Tibial artery (tissue), 4 donors: ENCODE measurements around the gene ABL1.
"Not testable (repeated sequence)": the region's sequence is repeated elsewhere in the genome, so short reads cannot be mapped to it uniquely, and the experiment has no call there.

Experiments used
- DNase-seq, 2 donors: peaks; one replicate each; pipeline ENCODE4 v3.0.0-alpha.2; 2019
- H3K27ac ChIP-seq, 2 donors: fragments of 200-600 bp; sonication (generic) in 1 of 2; 1 replicate in 1 of 2; 2 replicates in 1 of 2; pipeline ENCODE4 v1.5.1; 2018 to 2019; ENCODE audit warnings: mild to moderate bottlenecking in 1 of 2
- H3K27me3 ChIP-seq, 2 donors: fragments of 200-600 bp; sonication (generic) in 1 of 2; one replicate each; pipeline versions ENCODE4 v1.5.1 to v1.6.0; 2016 to 2019
- H3K36me3 ChIP-seq, 3 donors: fragments of 200-600 bp; sonication (generic) in 2 of 3; one replicate each; pipeline ENCODE4 v1.5.1; 2016 to 2019; ENCODE audit warnings: mild to moderate bottlenecking in 2 of 3
- H3K4me1 ChIP-seq, 4 donors: fragments of 200-600 bp; sonication (generic) in 2 of 4; 1 replicate in 3 of 4; 2 replicates in 1 of 4; pipeline ENCODE4 v1.5.1; 2016 to 2019
- H3K4me3 ChIP-seq, 2 donors: fragments of 200-600 bp; sonication (generic) in 1 of 2; 1 replicate in 1 of 2; 2 replicates in 1 of 2; pipeline ENCODE4 v1.5.1; 2018 to 2019; ENCODE audit warnings: mild to moderate bottlenecking in 2 of 2
- H3K9me3 ChIP-seq, 3 donors: fragments of 200-600 bp; sonication (generic) in 1 of 3; one replicate each; pipeline ENCODE4 v1.5.1; 2016 to 2019
- intact Hi-C: fragments of 100-400 bp; cut with DNase I; formaldehyde crosslinking; loops from one replicate; pipeline ENCODE4 v1.15.0; 2023; ENCODE audit warnings: low total_unique reads
- TF ChIP-seq, protein P1 (sequence below), 2 experiments: fragments of 200-600 bp in 1 of 2; fragments of 450-650 bp in 1 of 2; IDR thresholded peaks; one replicate each; pipeline ENCODE4 v1.5.1; 2017 to 2019; ENCODE audit warnings: antibody characterized with exemption in 2 of 2, mild to moderate bottlenecking in 1 of 2, moderate library complexity in 1 of 2

Gene ABL1

DNA sequence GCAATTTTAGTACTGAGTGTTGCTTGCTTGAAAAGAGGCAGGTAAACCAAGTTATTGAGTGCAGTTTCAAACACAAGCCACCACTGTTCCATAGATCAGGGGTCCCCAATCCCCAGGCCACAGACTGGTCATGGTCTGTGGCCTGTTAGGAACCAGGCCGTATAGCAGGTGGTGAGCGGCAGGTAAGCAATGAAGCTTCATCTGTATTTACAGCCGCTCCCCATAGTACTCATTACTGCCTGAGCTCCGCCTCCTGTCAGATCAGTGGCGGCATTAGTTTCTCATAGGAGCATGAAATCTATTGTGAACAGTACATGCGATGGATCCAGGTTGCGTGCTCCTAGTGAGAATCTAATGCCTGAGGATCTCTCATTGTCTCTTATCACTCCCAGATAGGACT, 41.5 kb upstream of the ABL1 start:
- Histone ChIP-seq H3K4me1 (peaks cover 0 to 41% (median 7%) of the 10 kb centered on the region in 4 donors), H3K36me3 (no peaks in the 10 kb centered on the region), H3K4me3 (no peak overlapping the region), H3K27ac (peak overlapping the region in 1 of 2 donors; percentile 27), H3K9me3 (peaks cover 0 to 9% (median 0%) of the 10 kb centered on the region in 3 donors), H3K27me3 (no peaks in the 10 kb centered on the region)
- TF ChIP-seq, protein P1, sequence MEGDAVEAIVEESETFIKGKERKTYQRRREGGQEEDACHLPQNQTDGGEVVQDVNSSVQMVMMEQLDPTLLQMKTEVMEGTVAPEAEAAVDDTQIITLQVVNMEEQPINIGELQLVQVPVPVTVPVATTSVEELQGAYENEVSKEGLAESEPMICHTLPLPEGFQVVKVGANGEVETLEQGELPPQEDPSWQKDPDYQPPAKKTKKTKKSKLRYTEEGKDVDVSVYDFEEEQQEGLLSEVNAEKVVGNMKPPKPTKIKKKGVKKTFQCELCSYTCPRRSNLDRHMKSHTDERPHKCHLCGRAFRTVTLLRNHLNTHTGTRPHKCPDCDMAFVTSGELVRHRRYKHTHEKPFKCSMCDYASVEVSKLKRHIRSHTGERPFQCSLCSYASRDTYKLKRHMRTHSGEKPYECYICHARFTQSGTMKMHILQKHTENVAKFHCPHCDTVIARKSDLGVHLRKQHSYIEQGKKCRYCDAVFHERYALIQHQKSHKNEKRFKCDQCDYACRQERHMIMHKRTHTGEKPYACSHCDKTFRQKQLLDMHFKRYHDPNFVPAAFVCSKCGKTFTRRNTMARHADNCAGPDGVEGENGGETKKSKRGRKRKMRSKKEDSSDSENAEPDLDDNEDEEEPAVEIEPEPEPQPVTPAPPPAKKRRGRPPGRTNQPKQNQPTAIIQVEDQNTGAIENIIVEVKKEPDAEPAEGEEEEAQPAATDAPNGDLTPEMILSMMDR (IDR thresholded peaks at IDR 0.05): no peak
- no peak for DNase-seq
- intact Hi-C loops: no loop called here

DNA sequence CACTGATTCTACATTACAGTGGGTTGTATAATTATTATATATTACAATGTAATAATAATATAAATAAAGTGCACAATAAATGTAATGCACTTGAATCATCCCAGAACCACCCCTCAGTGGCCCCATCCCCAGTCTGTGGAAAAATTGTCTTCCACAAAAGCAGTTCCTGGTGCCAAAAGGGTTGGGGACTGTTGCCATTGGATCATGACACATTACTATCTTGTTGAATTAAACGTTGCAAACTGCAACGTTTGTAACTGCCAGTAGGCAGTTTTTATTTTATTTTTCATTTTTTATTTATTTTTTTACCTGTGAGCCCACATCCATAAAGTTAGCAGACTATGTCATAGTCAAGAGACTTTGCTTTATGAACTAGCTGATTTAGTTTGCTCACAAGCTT, 41.0 kb upstream of the ABL1 start:
- H3K27me3 ChIP-seq, DNase-seq, H3K36me3 ChIP-seq, intact Hi-C loops, H3K9me3 ChIP-seq, H3K4me3 ChIP-seq: not testable (repeated sequence)
- Histone ChIP-seq H3K4me1 (peaks cover 0 to 41% (median 7%) of the 10 kb centered on the region in 4 donors), H3K27ac (peak overlapping the region; percentile 27 to 59)

- peak overlapping the region; percentile 55 to 59 for H3K27ac ChIP-seq
Observed at GRCh38 chr9:130794423-130794822, 40.6 kb upstream of the ABL1 start.

DNA sequence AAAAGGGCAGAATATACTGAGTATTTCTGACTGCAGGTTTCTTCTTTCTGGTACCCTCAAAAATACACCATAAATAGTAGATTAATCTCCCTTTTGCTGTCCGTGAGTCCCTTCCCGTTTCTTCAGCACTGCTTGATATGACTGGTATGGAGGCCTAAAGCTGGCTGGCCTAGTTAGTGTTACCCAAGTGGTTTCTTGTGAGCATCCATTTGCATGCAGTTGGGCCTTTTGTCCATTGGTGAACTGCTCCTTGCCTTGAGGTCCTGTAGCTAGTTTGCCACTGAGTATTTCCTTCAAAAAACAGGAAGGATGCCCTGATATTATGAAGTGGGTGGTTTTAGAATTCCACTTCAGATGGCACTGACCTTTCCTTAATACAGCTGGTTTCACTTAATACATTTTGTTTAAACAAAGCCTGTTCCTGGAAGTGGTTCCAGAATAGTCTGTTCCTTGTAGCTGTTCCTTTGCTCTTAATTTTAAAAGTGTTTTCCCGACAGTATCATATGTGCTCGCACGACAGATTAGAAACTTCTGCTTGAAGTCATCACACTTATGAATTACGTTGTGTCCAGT, 40.0 kb upstream of the ABL1 start:
- peak overlapping the region; percentile 55 to 59 for H3K27ac ChIP-seq
- intact Hi-C loops: no loop called here
- peaks cover 0 to 1% (median 0%) of the 10 kb centered on the region in 3 donors for H3K9me3 ChIP-seq
- H3K36me3 ChIP-seq: no peaks in the 10 kb centered on the region
- DNase-seq: no peak
- TF ChIP-seq, protein P1 (IDR thresholded peaks at IDR 0.05): no peak
- H3K4me3 ChIP-seq: no peak overlapping the region
- H3K27me3 ChIP-seq: no peaks in the 10 kb centered on the region
- peaks cover 0 to 41% (median 7%) of the 10 kb centered on the region in 4 donors for H3K4me1 ChIP-seq

More at GRCh38 chr9:130794423-130794822, 40.6 kb upstream of the ABL1 start:
- H3K27me3 ChIP-seq, DNase-seq, intact Hi-C loops, H3K4me3 ChIP-seq, H3K36me3 ChIP-seq, H3K9me3 ChIP-seq: not testable (repeated sequence)
- H3K4me1 ChIP-seq: peaks cover 0 to 41% (median 7%) of the 10 kb centered on the region in 4 donors

DNA sequence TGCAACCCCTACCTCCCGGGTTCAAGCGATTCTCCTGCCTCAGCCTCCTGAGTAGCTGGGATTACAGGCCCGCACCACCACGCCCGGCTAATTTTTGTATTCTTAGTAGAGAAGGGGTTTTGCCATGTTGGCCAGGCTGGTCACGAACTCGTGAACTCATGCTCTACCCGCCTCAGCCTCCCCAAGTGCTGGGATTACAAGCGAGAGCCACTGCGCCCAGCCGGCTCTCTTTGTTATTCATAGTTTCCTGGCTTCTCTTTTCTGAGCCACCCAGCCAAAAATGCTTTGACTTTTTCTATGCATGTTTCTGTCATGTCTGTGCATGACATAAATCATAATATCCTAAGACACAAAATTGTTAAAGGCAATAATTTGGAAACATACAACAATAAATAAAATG, 31.9 kb upstream of the ABL1 start:
- DNase-seq, H3K4me3 ChIP-seq, H3K9me3 ChIP-seq, intact Hi-C loops, H3K27me3 ChIP-seq, H3K36me3 ChIP-seq, H3K27ac ChIP-seq: not testable (repeated sequence)
- peaks cover 0 to 29% (median 0%) of the 10 kb centered on the region in 4 donors for H3K4me1 ChIP-seq

DNA sequence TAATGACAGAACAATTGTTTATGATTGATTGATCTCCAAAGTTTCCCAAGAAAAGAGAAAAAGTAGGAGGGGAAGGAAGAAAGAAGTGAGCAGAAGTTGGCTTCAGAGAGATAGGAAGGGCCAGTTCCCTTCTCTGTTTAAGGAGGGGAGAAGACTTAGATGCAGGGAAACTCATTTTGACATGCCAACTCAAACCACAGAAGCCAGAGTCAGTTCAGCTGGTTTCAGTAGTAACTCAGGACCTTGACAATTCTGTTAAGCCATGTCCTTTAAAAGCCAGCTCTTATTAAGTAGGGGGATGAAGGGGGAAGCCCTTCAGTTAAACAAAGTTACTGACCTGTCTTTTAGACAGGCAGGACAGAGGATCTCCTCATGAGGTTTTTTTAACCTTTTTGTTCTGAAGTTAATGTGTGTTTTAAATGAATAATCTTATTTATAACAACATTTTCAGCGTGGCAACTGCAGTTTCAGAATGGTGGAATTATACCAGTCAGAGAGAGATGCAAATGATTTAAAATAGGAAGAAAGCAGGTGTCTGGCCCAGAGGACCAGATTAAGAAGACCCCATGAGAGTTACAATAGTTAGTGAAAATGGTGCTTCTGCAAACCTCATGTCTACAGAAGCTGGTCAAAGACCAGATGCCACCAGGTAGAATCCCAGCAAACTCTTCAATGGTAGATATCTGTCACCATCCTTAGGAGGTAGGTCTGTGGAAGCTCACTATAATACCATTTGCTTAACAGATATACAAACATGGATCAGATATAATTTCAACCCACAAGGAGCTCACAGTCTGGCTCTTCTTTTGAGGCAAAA, 29.3 kb upstream of the ABL1 start:
- H3K36me3 ChIP-seq: no peaks in the 10 kb centered on the region
- no peak overlapping the region for H3K4me3 ChIP-seq
- H3K9me3 ChIP-seq: no peaks in the 10 kb centered on the region
- DNase-seq: no peak
- intact Hi-C loops: no loop called here
- peaks cover 0 to 29% (median 0%) of the 10 kb centered on the region in 4 donors for H3K4me1 ChIP-seq
- TF ChIP-seq, protein P1 (IDR thresholded peaks at IDR 0.05): no peak
- no peaks in the 10 kb centered on the region for H3K27me3 ChIP-seq
- peak overlapping the region; percentile 9 to 23 for H3K27ac ChIP-seq

DNA sequence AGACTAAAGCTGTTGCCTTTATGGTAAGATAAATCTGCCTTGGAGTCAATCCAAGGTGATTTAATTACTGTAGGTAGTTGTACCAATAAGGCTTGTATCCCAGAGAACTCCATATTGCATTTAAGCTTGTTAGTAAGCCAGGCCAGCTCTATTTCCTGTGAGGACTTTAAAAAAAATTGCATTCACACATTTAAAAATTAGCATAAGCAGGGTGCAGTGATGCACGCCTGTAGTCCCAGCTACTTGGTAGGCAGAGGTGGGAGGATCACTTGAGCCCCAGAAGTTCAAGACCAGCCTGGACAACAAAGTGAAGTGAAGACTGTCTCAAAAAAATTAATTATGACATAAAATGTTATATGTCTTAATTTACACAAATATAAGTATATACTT, 28.7 kb upstream of the ABL1 start:
- Histone ChIP-seq H3K4me1 (peaks cover 0 to 29% (median 0%) of the 10 kb centered on the region in 4 donors), H3K4me3 (no peak overlapping the region), H3K9me3 (no peaks in the 10 kb centered on the region), H3K36me3 (no peaks in the 10 kb centered on the region), H3K27ac (peak overlapping the region in 1 of 2 donors; percentile 9), H3K27me3 (no peaks in the 10 kb centered on the region)
- DNase-seq: no peak
- TF ChIP-seq, protein P1 (IDR thresholded peaks at IDR 0.05): no peak
- intact Hi-C loops: no loop called here
